ENCODE measurements around the gene TMEM185A.
"Not testable (repeated sequence)": the region's sequence is repeated elsewhere in the genome, so short reads cannot be mapped to it uniquely, and the experiment has no call there.

Gene TMEM185A

GRCh38 chrX:149570668-149571067 is 60.9 kb downstream of the TMEM185A start:
- TF ChIP-seq, protein P1, sequence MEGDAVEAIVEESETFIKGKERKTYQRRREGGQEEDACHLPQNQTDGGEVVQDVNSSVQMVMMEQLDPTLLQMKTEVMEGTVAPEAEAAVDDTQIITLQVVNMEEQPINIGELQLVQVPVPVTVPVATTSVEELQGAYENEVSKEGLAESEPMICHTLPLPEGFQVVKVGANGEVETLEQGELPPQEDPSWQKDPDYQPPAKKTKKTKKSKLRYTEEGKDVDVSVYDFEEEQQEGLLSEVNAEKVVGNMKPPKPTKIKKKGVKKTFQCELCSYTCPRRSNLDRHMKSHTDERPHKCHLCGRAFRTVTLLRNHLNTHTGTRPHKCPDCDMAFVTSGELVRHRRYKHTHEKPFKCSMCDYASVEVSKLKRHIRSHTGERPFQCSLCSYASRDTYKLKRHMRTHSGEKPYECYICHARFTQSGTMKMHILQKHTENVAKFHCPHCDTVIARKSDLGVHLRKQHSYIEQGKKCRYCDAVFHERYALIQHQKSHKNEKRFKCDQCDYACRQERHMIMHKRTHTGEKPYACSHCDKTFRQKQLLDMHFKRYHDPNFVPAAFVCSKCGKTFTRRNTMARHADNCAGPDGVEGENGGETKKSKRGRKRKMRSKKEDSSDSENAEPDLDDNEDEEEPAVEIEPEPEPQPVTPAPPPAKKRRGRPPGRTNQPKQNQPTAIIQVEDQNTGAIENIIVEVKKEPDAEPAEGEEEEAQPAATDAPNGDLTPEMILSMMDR (IDR thresholded peaks at IDR 0.05; ENCODE audit: extremely low read depth, missing control alignments), result no peak
- no peak for DNase-seq (ENCODE audit: low spot score)

DNA sequence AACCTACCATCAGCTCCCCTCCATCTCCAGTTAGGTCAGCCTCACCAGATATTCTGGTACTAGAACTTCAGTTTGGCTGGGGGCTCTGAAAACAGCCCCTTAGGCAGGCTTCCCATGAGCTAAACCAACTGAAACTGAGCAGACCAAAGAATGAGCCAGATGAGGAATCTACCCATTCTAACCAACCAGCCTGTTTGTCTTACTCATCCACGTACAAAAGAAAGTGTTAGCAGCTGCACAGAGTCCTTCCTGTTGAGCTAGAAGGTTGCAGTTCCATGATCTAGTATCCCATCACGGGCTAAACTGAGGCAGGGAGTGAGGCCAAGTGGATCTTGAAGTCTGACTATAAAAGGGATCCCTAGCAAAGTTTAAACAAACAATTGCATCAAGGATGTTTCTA is 61.8 kb downstream of the TMEM185A start:
- TF ChIP-seq, protein P1 (IDR thresholded peaks at IDR 0.05; ENCODE audit: extremely low read depth, missing control alignments), result no peak

DNA sequence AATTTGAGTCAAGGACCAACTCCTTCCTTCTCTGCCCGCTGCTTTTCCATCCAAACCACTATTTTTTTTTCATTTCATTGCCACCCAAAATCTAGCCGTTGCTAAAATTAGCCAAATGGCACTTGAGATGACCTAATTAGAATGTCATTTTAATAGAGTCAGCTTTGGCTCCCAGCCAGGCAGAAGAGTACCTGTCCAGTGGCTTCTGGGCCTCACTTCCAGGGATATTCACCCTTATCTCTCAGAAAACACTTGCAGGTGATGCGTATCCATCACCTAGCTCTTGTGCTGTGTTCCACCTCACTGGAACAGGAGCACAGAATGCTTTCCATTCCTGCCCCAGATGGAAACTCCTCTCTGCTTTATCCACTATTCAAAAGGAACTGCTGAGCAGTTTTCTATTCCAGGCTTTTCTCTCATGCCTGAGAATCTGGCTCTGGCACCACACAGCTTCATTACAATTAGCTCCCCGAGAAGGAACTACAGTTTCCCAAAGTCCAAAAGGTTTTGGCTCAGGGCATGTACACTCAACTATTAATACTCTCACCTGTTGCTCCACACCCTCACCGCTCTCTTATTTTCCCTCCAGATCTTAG is 62.8 kb downstream of the TMEM185A start:
- TF ChIP-seq, protein P1 (IDR thresholded peaks at IDR 0.05; ENCODE audit: extremely low read depth, missing control alignments), result no peak
- DNase-seq (ENCODE audit: low spot score), result no peak

More for the DNA sequence above, 61.8 kb downstream of the TMEM185A start:
- no peak for DNase-seq (ENCODE audit: low spot score)

GRCh38 chrX:149567621-149568417 is 63.8 kb downstream of the TMEM185A start:
- TF ChIP-seq, protein P1 (IDR thresholded peaks at IDR 0.05; ENCODE audit: extremely low read depth, missing control alignments), result no peak

GRCh38 chrX:149563359-149563758 is 68.2 kb downstream of the TMEM185A start:
- TF ChIP-seq, protein P1 (IDR thresholded peaks at IDR 0.05; ENCODE audit: extremely low read depth, missing control alignments), result no peak
- no peak for DNase-seq (ENCODE audit: low spot score)

More at GRCh38 chrX:149567621-149568417, 63.8 kb downstream of the TMEM185A start:
- no peak for DNase-seq (ENCODE audit: low spot score)

DNA sequence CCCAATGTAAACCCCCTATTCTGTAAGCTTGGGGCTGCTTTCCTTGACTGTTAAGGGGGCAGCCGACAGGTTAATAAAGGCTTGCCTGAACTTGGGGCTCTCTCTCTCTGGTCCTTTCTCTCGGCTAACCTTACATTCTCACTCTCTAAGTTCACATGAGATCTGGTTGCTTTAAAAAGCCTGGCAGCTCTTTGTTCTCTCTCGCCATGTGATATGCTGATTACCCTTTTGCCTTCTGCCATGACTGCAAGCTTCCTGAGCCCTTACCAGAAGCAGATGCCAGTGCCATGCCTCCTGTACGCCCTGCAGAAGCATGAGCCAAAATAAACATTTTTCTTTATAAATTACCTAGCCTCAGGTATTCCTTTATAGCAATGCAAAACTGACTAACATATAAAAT is 76.3 kb downstream of the TMEM185A start:
- not testable (repeated sequence) for DNase-seq (ENCODE audit: low spot score)

- not testable (repeated sequence) for DNase-seq (ENCODE audit: low spot score)
Measured at GRCh38 chrX:149551939-149552248, 79.7 kb downstream of the TMEM185A start.

DNA sequence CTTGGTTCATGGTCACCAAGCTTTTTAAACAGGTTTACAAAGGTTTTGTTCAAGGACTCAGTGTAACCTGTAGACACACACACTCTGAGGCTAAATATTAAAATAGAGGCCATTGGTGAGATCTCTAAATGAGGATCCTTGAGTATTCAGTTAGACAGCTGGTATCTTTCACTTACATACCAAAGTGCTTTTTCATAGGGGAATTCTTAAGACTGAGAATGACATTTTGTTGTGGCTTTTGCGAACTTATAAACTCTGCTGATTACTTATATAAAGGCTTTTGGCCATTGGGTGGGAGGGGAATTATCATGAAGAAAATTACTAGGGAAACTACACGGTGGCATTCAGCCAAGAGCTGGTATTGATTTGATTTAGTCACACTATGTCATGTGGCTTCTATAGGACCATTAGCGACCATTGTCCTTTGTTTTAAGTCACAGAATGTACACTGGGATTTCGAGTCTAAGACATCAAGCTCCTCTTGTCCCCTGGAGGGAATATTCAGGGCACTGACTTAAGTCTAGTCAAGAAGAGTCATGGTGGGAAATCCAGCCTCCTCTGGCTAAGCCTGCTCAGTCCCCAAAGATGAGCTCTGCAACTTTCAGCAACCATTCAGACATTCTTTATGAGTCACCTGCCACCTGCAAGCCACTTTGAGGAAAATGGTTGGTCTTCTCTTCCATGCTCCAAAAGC is 80.2 kb downstream of the TMEM185A start:
- not testable (repeated sequence) for DNase-seq (ENCODE audit: low spot score)

GRCh38 chrX:149550454-149550853 is 81.1 kb downstream of the TMEM185A start:
- not testable (repeated sequence) for DNase-seq (ENCODE audit: low spot score)

DNA sequence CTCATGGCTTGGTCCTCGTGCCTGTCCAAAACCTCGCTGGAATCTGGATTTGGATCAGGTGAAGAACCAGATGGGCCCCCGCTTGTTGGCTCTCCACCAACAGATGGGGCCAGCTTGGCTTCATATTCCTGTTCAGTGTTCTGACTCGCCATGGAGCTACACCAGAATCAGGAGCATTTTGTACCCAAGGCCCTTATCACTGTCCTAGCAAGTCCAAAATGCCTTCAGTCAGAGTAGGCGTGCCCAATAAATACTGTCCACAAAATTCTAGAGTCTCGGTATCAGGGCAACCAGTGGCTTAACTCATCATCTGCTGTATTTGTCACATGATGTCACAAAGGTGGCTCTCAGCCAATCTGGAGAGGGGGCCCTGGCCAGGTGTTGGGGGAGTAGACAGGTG is 81.9 kb downstream of the TMEM185A start, which contains the start of gene HSFX3:
TSS of gene HSFX3 (minus strand) at position 224 of the 400 bp plus-strand sequence. CDS start at position 152, 72 bp downstream.
- not testable (repeated sequence) for DNase-seq (ENCODE audit: low spot score)

- DNase-seq (ENCODE audit: low spot score), result not testable (repeated sequence)
Measured at GRCh38 chrX:149547782-149548181, 83.8 kb downstream of the TMEM185A start.

- DNase-seq (ENCODE audit: low spot score), result not testable (repeated sequence)
Measured at GRCh38 chrX:149546962-149547361, 84.6 kb downstream of the TMEM185A start.
